ENCODE data around the gene ARRDC2. TPM values are rescaled to one million over a fixed set of nuclear protein-coding genes. Genes with fewer than 3 reads are reported as not detected.

The ARRDC2 gene
- total and polyA plus RNA-seq, 2 experiments from 2014 or later: 3.9 to 5.5 TPM

DNA sequence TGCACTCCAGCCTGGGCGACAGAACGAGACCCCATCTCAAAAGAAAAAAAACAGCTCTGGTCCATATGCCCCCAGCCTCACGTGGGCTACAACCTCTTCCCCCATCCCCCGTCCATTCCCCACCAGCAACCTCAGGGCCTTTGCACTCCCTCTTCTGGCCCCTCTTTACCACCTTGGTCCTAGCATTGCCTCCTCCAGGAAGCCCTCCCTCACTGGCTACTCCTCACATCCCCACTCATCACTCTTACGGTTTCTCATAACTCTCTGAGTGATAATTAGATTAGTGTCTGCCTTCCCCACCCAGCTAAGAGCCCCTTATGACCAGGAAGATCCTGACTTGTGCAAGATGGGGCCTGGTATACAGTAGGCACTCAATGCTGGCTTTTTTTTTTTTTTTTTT is 48.0 kb downstream of the ARRDC2 start:
- WGBS (ENCODE audit: low lambda C conversion rate, missing lambda C conversion rate): 89% methylated on average over 3 of the region's 5 CpGs
- H3K9me3 ChIP-seq (ENCODE audit: low read depth): no peaks in the 10 kb centered on the region
- no peaks in the 10 kb centered on the region for H3K36me3 ChIP-seq (replicated peaks; ENCODE audit: insufficient read depth, low read depth)
- no peak overlapping the region for H3K4me3 ChIP-seq
- H3K4me1 ChIP-seq (ENCODE audit: insufficient read depth): no peaks in the 10 kb centered on the region
- no peaks in the 10 kb centered on the region for H3K27me3 ChIP-seq
- H2AFZ ChIP-seq: no peak overlapping the region
- TF ChIP-seq, protein P1, sequence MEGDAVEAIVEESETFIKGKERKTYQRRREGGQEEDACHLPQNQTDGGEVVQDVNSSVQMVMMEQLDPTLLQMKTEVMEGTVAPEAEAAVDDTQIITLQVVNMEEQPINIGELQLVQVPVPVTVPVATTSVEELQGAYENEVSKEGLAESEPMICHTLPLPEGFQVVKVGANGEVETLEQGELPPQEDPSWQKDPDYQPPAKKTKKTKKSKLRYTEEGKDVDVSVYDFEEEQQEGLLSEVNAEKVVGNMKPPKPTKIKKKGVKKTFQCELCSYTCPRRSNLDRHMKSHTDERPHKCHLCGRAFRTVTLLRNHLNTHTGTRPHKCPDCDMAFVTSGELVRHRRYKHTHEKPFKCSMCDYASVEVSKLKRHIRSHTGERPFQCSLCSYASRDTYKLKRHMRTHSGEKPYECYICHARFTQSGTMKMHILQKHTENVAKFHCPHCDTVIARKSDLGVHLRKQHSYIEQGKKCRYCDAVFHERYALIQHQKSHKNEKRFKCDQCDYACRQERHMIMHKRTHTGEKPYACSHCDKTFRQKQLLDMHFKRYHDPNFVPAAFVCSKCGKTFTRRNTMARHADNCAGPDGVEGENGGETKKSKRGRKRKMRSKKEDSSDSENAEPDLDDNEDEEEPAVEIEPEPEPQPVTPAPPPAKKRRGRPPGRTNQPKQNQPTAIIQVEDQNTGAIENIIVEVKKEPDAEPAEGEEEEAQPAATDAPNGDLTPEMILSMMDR (IDR thresholded peaks at IDR 0.05; ENCODE audit: poor library complexity): no peak
- TF ChIP-seq EZH2 (IDR thresholded peaks at IDR 0.05; ENCODE audit: borderline replicate concordance): no peak
- TF ChIP-seq EZH2phosphoT487 (IDR thresholded peaks at IDR 0.05; ENCODE audit: low read depth, severe bottlenecking, unreplicated experiment): no peak
- H3K79me2 ChIP-seq: no peaks in the 10 kb centered on the region
- no peak overlapping the region for H3K4me2 ChIP-seq
- DNase-seq (ENCODE audit: low spot score): no peak
- H3K9me2 ChIP-seq (replicated peaks; ENCODE audit: insufficient read depth): no peaks in the 10 kb centered on the region
- no peak overlapping the region for H3K27ac ChIP-seq
- H4K20me1 ChIP-seq (ENCODE audit: insufficient read depth, poor library complexity, severe bottlenecking): no peaks in the 10 kb centered on the region

DNA sequence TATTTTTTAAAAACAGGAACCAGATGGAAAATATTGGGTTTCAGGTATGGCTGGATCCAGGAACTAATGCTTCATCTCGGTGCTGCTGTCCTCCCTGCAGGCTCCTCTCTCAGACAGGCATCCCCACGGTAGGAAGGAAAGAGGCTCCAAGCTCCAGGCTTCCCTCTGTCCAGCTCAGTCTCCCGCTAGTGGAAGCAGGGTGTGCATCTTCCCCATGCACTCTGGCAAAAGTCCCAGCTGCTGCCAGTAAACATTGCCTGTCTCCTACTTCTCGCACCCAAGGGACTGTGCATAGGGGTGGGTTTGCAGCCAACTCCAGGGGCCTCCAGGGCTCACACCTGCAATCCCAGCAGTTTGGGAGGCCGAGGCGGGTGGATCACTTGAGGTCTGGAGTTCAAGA is 49.6 kb downstream of the ARRDC2 start:
- Histone ChIP-seq H3K4me3 (no peak overlapping the region), H3K36me3 (replicated peaks; ENCODE audit: insufficient read depth, low read depth) (no peaks in the 10 kb centered on the region), H3K79me2 (no peaks in the 10 kb centered on the region), H3K27ac (no peak overlapping the region), H3K9me2 (replicated peaks; ENCODE audit: insufficient read depth) (no peaks in the 10 kb centered on the region), H3K4me1 (ENCODE audit: insufficient read depth) (no peaks in the 10 kb centered on the region), H3K9me3 (ENCODE audit: low read depth) (no peaks in the 10 kb centered on the region), H3K4me2 (no peak overlapping the region), H4K20me1 (ENCODE audit: insufficient read depth, poor library complexity, severe bottlenecking) (no peaks in the 10 kb centered on the region), H2AFZ (peak overlapping the region; percentile 66), H3K27me3 (no peaks in the 10 kb centered on the region)
- no peak for DNase-seq (ENCODE audit: low spot score)
- TF ChIP-seq EZH2 (IDR thresholded peaks at IDR 0.05; ENCODE audit: borderline replicate concordance) (no peak), EZH2phosphoT487 (IDR thresholded peaks at IDR 0.05; ENCODE audit: low read depth, severe bottlenecking, unreplicated experiment) (no peak)
- TF ChIP-seq, protein P1 (IDR thresholded peaks at IDR 0.05; ENCODE audit: poor library complexity): no peak
- WGBS (ENCODE audit: low lambda C conversion rate, missing lambda C conversion rate): 90% methylated on average over 6 of the region's 6 CpGs

DNA sequence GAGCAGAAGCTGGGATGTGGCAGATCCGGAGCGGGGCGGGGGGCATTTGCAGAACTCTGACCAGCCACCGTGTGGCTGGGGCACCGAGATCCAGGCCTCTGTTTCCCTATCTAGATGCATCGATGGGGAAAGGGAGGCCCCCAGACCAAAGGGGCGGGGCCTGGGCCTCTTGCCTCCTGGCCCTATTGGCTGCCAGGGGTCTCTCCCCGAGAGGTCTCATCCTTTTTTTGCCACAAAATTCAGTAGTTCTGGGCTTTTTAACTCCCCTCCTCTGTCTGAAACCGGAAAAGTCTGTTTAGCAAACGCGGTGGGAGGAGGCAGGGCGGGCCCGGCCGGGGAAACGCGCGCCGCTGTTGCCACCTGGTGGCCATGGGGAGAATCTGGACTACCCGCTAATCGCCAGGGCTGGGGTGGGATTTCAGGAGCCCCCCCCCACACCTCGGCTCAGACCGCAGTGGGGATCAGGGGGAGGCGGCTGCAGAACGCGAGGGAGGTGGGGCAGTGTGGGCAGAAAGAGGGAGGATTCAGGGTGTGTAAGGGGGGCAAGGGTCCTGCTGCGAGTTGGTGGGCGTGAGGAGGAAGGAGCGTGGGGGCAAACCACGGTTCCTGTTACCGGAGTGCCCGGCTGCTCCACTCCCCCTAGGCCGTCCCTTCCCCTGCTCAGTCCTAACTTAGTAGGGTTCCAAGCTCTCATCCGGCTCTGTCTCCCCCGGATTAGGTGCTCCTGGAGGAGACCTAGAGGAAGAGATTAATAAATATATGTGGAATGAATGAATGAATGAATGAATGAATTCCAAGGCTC is 50.4 kb downstream of the ARRDC2 start:
- TF ChIP-seq EZH2 (IDR thresholded peaks at IDR 0.05; ENCODE audit: borderline replicate concordance): no peak
- TF ChIP-seq, protein P1 (IDR thresholded peaks at IDR 0.05; ENCODE audit: poor library complexity): peak; percentile 97
- Histone ChIP-seq H3K36me3 (replicated peaks; ENCODE audit: insufficient read depth, low read depth) (no peaks in the 10 kb centered on the region), H4K20me1 (ENCODE audit: insufficient read depth, poor library complexity, severe bottlenecking) (no peaks in the 10 kb centered on the region), H3K4me3 (no peak overlapping the region), H3K79me2 (no peaks in the 10 kb centered on the region), H3K27ac (peak overlapping the region; percentile 26), H3K9me2 (replicated peaks; ENCODE audit: insufficient read depth) (no peaks in the 10 kb centered on the region), H3K4me2 (peak overlapping the region; percentile 74), H3K27me3 (no peaks in the 10 kb centered on the region), H3K4me1 (ENCODE audit: insufficient read depth) (no peaks in the 10 kb centered on the region), H2AFZ (peak overlapping the region; percentile 66), H3K9me3 (ENCODE audit: low read depth) (no peaks in the 10 kb centered on the region)
- 9% methylated on average over 30 of the region's 34 CpGs for WGBS (ENCODE audit: low lambda C conversion rate, missing lambda C conversion rate)
- DNase-seq (ENCODE audit: low spot score): peak; percentile 89
